AG10803 (cell line): Measurements from ENCODE around the gene ROR2.

Experiments
- DNase-seq: peaks from one replicate; pipeline ENCODE4 v3.0.0; 2010; ENCODE audit warnings: low read depth
- H3K4me3 ChIP-seq: 2 replicates; pipeline ENCODE4 v1.5.1; 2011; ENCODE audit warnings: mild to moderate bottlenecking, low read length, control low read depth
- CTCF ChIP-seq: conservative IDR thresholded peaks from 2 replicates; pipeline ENCODE4 v1.5.1; 2011; ENCODE audit warnings: mild to moderate bottlenecking, low read length, control low read depth, inconsistent platforms

The ROR2 gene

GRCh38 chr9:91863469-91863868 is 86.6 kb downstream of the ROR2 start:
- H3K4me3 ChIP-seq: no peak overlapping the region
- DNase-seq: no peak
- TF ChIP-seq CTCF: no peak

- H3K4me3 ChIP-seq: no peak overlapping the region
- no peak for TF ChIP-seq CTCF
- no peak for DNase-seq
Measured at GRCh38 chr9:91858213-91859030, 91.6 kb downstream of the ROR2 start.

GRCh38 chr9:91857291-91858212 is 92.5 kb downstream of the ROR2 start:
- H3K4me3 ChIP-seq: no peak overlapping the region
- no peak for TF ChIP-seq CTCF
- DNase-seq: no peak

GRCh38 chr9:91856419-91856818 is 93.6 kb downstream of the ROR2 start:
- no peak for TF ChIP-seq CTCF
- no peak for DNase-seq
- no peak overlapping the region for H3K4me3 ChIP-seq

- no peak for TF ChIP-seq CTCF
- no peak overlapping the region for H3K4me3 ChIP-seq
- DNase-seq: no peak
Measured at GRCh38 chr9:91855196-91855595, 94.8 kb downstream of the ROR2 start.

- DNase-seq: no peak
- TF ChIP-seq CTCF: no peak
- H3K4me3 ChIP-seq: no peak overlapping the region
Measured at GRCh38 chr9:91852801-91853347, 97.2 kb downstream of the ROR2 start.
